ENCODE data around the gene MNX1. TPM values are rescaled to one million over a fixed set of nuclear protein-coding genes. Genes with fewer than 3 reads are reported as not detected.
A peak's percentile ranks its signal among the peaks of the same experiment; 100 is the strongest.

The MNX1 gene
- total RNA-seq (2011; cell fraction: chromatin; rRNA removed; ENCODE audit: low replicate concordance), result 6.6 and 8.7 TPM in 2 replicates
- 4.3 and 5.3 TPM in 2 replicates for total RNA-seq (2011; cell fraction: nucleolus; rRNA removed)
- 5.3 and 5.4 TPM in 2 replicates for total RNA-seq (2011; cell fraction: nucleoplasm; rRNA removed)
- total RNA-seq (2014; rRNA removed), result 5.3 TPM in 2 replicates
- 1.4 and 1.8 TPM in 2 replicates for total RNA-seq (2014; rRNA removed; fragmentation: Illumina TruSeq; extraction: Trizol)
- total RNA-seq (2015; rRNA removed; fragmentation: Illumina TruSeq; extraction: Trizol), result 2.1 and 2.2 TPM in 2 replicates
- 8.0 and 9.5 TPM in 2 replicates for total RNA-seq (2021)
- 0.98 and 1.2 TPM in 2 replicates for polyA plus RNA-seq (2011; rRNA removed)
- polyA plus RNA-seq (2011; cell fraction: cytosol; rRNA removed), result 0.62 and 1.2 TPM in 2 replicates
- polyA plus RNA-seq (2011; cell fraction: nucleus; rRNA removed), result 6.0 and 6.7 TPM in 2 replicates
- 2.7 and 7.8 TPM in 2 replicates for polyA plus RNA-seq (2012)
- 1.1 and 1.7 TPM in 2 replicates for polyA plus RNA-seq (2014; fragmentation: Illumina TruSeq; extraction: Trizol)
- under 1 TPM; 0.15 to 0.25 TPM for polyA plus RNA-seq (2014; fragmentation: Nextera tagmentation; extraction: Ambion mirVana)
- 4.0 and 5.9 TPM in 2 replicates for polyA plus RNA-seq (2014; rRNA removed)
- 0.66 and 0.84 TPM in 2 replicates for polyA minus RNA-seq (2011; rRNA and poly(A)+ RNA removed)
- polyA minus RNA-seq (2011; cell fraction: cytosol; rRNA and poly(A)+ RNA removed), result 2.5 TPM in 1 of 2 replicates, not detected in the other
- polyA minus RNA-seq (2011; cell fraction: nucleus; rRNA and poly(A)+ RNA removed), result 3.2 and 4.3 TPM in 2 replicates
- Bru-seq, nascent RNA, result percentile 50 among the genes with signal in this experiment
- BruChase-seq, experiment 1, labeled RNA remaining after a 2-hour chase, result percentile 54 among the genes with signal in this experiment
- BruChase-seq, experiment 2, labeled RNA remaining after a 6-hour chase, result percentile 52 among the genes with signal in this experiment
- long read RNA-seq, experiment 1, transcript MNX1-201 (3 exons, 2,174 nt), result major isoform, 11 of 33 reads
- long read RNA-seq, experiment 1, partial matches to known transcripts, result 0 of 33 reads
- long read RNA-seq, experiment 1, other reads (novel, unspliced or antisense), result 19 of 33 reads
- long read RNA-seq, experiment 2, partial matches to known transcripts, result 1 of 5 reads
- long read RNA-seq, experiment 2, other reads (novel, unspliced or antisense), result 3 of 5 reads
- long read RNA-seq, experiment 3, partial matches to known transcripts, result 0 of 1 reads
- long read RNA-seq, experiment 3, other reads (novel, unspliced or antisense), result 0 of 1 reads

DNA sequence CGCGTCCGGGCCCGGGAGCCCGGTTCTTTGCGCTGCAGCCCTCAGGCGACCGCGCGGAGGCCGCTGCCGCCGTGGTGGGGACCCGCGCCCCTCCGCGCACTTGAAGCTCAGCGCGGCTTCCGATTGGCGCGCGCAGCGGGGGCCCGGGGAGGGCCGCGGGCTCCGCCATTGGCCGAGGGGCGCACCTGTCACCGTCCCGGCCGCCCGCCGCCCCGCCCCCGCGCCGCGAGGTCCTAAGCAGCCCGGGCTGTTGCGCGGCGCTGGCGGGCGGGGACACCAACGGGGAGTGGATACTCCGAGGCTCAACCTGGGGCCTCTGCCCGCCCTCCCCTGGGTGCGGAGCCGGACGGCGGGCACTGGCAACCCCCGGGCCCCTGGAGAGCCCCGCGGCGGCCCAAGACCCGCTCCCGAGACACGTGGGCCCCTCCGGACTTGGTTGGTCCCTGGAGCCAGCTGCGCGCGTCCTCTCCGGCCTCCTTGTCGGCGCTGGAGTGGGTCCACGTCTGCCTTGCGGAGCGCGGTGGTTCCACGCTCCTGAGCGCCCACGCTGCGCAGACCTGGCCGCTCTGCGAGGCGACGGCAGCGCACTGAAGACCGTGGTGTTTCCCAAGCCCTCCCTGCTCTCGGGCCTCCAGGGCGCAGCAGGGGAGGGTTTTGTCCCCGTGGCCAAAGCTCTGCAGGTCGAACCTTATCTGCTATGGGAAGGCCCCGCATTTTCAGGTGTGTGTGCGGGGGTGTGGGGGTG, at the start of gene MNX1:
MNX1 (minus strand) TSS at position 76 of the 745 bp plus-strand sequence. CDS start 313 bp downstream, outside the sequence.
- WGBS (ENCODE audit: insufficient coverage, low coverage, missing lambda C conversion rate), result under 1% methylated on average over 67 of the region's 87 CpGs
- Histone ChIP-seq H3K27ac (ENCODE audit: extremely low read depth, low read depth, low read length) (no peak within 1 kb of the TSS; the same call in 2 of the 3 replicates), H3K4me3 (peak within 1 kb of the TSS; percentile 79), H2AFZ (ENCODE audit: low read depth, low read length) (peak within 1 kb of the TSS; percentile 96), H3K36me3 (ENCODE audit: control insufficient read depth, insufficient read depth, low read length) (no peaks in the 10 kb centered on the region), H3K79me2 (ENCODE audit: control insufficient read depth, insufficient read depth, low read length) (no peaks in the 10 kb centered on the region), H3K9me3 (replicated peaks; ENCODE audit: control insufficient read depth, insufficient read depth, low read depth, low read length) (no peaks in the 10 kb centered on the region), H3K9ac (ENCODE audit: insufficient read depth in 1 of 2, low read depth in 2 of 2, low read length in 2 of 2) (peak within 1 kb of the TSS; percentile 59 to 93), H4K20me1 (replicated peaks; ENCODE audit: control insufficient read depth, insufficient read depth, low read length) (no peaks in the 10 kb centered on the region), H3K27me3 (ENCODE audit: control insufficient read depth in 2 of 2, insufficient read depth in 2 of 2, low read length in 2 of 2) (peaks cover 14 to 53% of the 10 kb centered on the region in 2 experiments; a peak in 4 of 5 replicates), H3K4me1 (replicated peaks in 1 of 2; ENCODE audit: control insufficient read depth in 2 of 2, insufficient read depth in 2 of 2, low read length in 2 of 2) (peaks cover 4 to 39% of the 10 kb centered on the region in 2 experiments), H3K4me2 (ENCODE audit: insufficient read depth, low read length) (peak within 1 kb of the TSS; percentile 84), H3K9me1 (ENCODE audit: control insufficient read depth, insufficient read depth, low read length) (no peaks in the 10 kb centered on the region)
- CTCF ChIA-PET (ENCODE audit: low intra/inter-chr PET ratio), result no interaction called here
- POLR2A ChIA-PET, result interaction anchor here (0.6 to 2.2 kb wide), 12 partner anchors 8 to 168 kb away, joined by 3 to 11 read pairs (median 3); no protein-coding TSS in a partner anchor
- FAIRE-seq (peak; percentile 23), DNase-seq (ENCODE audit: extremely low read depth in 1 of 4, low spot score in 3 of 4) (peak; percentile 96 to 100 (median 100)), ATAC-seq (peak; percentile 98)
- in situ Hi-C loops (cut with MboI) (no loop called here), intact Hi-C loops (cut with micrococcal nuclease) (no loop called here)
- no TSS peak for BruUV-seq (replicated peaks)
- TF ChIP-seq, protein P1, sequence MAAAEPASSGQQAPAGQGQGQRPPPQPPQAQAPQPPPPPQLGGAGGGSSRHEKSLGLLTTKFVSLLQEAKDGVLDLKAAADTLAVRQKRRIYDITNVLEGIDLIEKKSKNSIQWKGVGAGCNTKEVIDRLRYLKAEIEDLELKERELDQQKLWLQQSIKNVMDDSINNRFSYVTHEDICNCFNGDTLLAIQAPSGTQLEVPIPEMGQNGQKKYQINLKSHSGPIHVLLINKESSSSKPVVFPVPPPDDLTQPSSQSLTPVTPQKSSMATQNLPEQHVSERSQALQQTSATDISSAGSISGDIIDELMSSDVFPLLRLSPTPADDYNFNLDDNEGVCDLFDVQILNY (CRISPR knock-in tag; IDR thresholded peaks at IDR 0.05), result 0 out of 2 replicates have a peak, but pooled peaks have one; percentile 78
- TF ChIP-seq SAP30 (IDR thresholded peaks at IDR 0.05; ENCODE audit: borderline replicate concordance, insufficient read depth, low read depth, low read length, poor library complexity, severe bottlenecking) (no peak), FOXM1 (IDR thresholded peaks at IDR 0.05; ENCODE audit: low read depth) (no peak), FOXM1 (CRISPR knock-in tag; IDR thresholded peaks at IDR 0.05; ENCODE audit: low read depth) (0 out of 2 replicates have a peak, but pooled peaks have one; percentile 25), TEAD1 (CRISPR knock-in tag; IDR thresholded peaks at IDR 0.05) (no peak; a peak in 1 of 4 replicates), ZNF217 (CRISPR knock-in tag; IDR thresholded peaks at IDR 0.05) (no peak), U2AF2 (optimal IDR thresholded peaks at IDR 0.05; ENCODE audit: low read depth, low read length) (no peak), ZHX1 (conservative IDR thresholded peaks at IDR 0.05; ENCODE audit: low read length) (0 out of 2 replicates have a peak, but pooled peaks have one; percentile 45)
